NK-92 (cell line): ENCODE measurements around the gene PNPT1.

Experiments used
- DNase-seq: peaks from one replicate; lab custom pipeline; 2025; ENCODE audit not compliant: unreplicated experiment; lab: John Stamatoyannopoulos, UW

PNPT1 gene

GRCh38 chr2:55672630-55673029 is 21.0 kb downstream of the PNPT1 start:
- DNase-seq = no peak

GRCh38 chr2:55668956-55669355 is 24.7 kb downstream of the PNPT1 start:
- DNase-seq = no peak

GRCh38 chr2:55653255-55653654 is 40.4 kb downstream of the PNPT1 start:
- no peak for DNase-seq

- DNase-seq = no peak
Measured at GRCh38 chr2:55649211-55649610, 44.4 kb downstream of the PNPT1 start.

- DNase-seq = no peak
Measured at GRCh38 chr2:55636831-55637230, 56.8 kb downstream of the PNPT1 start.

- no peak for DNase-seq
Measured at GRCh38 chr2:55628931-55629330, 64.7 kb downstream of the PNPT1 start.

GRCh38 chr2:55627915-55628314 is 65.7 kb downstream of the PNPT1 start:
- DNase-seq = no peak

- DNase-seq = no peak
Measured at GRCh38 chr2:55621802-55622201, 71.8 kb downstream of the PNPT1 start.

- DNase-seq = no peak
Measured at GRCh38 chr2:55620123-55620779, 73.4 kb downstream of the PNPT1 start.

- no peak for DNase-seq
Measured at GRCh38 chr2:55618275-55619055, 75.2 kb downstream of the PNPT1 start.

- DNase-seq = no peak
Measured at GRCh38 chr2:55618025-55618274, 75.7 kb downstream of the PNPT1 start.

- DNase-seq = peak; percentile 87
Measured at GRCh38 chr2:55617175-55618024, 76.2 kb downstream of the PNPT1 start, which contains the start of gene PPP4R3B. Gene PPP4R3B (minus strand): TSS chr2:55617622. CDS start chr2:55617285, 337 bp downstream.

GRCh38 chr2:55616551-55617174 is 77.0 kb downstream of the PNPT1 start:
- DNase-seq = no peak

GRCh38 chr2:55611997-55612396 is 81.6 kb downstream of the PNPT1 start:
- no peak for DNase-seq

- DNase-seq = no peak
Measured at GRCh38 chr2:55610954-55611743, 82.5 kb downstream of the PNPT1 start.

- DNase-seq = no peak
Measured at GRCh38 chr2:55609938-55610578, 83.6 kb downstream of the PNPT1 start.

GRCh38 chr2:55609193-55609794 is 84.3 kb downstream of the PNPT1 start:
- DNase-seq = no peak

- DNase-seq = no peak
Measured at GRCh38 chr2:55607717-55608116, 85.9 kb downstream of the PNPT1 start.

- no peak for DNase-seq
Measured at GRCh38 chr2:55604027-55604565, 89.5 kb downstream of the PNPT1 start.
